NOMO-1 (cell line): ENCODE results near the gene CDC42EP4.

ENCODE experiments used
- DNase-seq, 2 experiments: peaks; one replicate each; lab custom pipeline; 2025; ENCODE audit not compliant: unreplicated experiment in 2 of 2; lab: John Stamatoyannopoulos, UW

CDC42EP4 gene

DNA sequence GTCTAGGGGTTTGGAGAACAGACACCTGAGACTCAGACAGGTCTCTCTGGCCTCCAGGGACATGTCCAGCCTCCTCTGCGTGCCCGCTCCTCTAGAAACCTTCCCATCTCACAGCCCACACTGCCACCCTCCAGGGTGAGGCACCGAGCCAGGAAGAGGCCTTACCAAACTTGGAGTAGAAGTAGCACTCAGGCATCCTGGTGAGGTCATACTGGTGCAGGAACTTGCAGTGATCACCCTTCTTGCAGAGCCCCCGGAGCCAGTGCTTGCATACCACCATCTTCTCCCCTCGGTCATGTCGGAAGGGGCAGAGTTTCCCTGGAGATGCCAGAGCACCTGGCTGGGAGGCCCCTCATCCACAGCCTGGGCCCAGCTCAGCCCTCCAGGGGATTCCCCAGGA is 54.3 kb downstream of the CDC42EP4 start:
- DNase-seq: no peak

DNA sequence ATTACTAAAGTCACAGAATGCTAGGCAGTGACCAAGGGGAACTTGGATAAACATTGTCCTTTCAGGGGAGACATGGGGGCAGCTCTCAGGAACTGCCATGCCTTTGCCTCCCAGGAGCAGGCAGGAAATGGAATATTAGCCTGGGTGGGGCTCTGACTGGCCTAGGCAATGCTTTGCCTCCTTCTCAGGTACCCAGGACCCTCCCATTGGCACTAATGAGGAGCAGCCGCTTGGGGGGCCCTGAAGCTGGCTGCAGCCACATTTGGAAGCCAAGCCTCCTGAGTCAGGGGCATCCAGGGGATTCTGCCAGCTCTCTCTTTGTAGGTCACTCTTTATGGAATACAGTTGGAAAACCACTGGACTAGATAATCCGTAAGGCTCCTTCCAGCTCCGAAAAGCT is 55.6 kb downstream of the CDC42EP4 start:
- no peak for DNase-seq

DNA sequence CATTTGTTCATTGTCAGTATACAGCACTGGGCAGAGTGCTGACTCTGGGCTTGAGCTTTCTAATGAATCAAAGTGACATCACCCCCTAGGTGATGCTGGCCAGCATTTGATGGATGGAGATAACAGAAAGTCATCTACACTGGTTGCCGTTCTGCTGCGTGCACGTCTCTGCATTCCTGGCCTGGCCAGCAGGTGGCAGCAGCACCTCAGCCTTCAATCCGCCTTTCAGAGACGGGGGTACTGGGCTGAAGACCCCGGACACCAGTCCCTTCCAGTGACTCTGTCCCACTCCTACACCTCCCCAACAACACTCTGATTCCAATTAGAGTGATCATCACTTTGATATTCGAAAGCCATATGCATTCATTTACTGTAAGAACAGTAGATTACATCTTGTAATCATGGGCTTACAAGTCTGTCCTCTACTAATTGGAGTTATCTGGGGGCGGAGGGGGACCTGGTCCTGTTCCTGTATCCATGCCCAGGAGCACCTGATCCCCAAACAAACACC is 56.1 kb downstream of the CDC42EP4 start:
- DNase-seq: peak; percentile 21 to 27

DNA sequence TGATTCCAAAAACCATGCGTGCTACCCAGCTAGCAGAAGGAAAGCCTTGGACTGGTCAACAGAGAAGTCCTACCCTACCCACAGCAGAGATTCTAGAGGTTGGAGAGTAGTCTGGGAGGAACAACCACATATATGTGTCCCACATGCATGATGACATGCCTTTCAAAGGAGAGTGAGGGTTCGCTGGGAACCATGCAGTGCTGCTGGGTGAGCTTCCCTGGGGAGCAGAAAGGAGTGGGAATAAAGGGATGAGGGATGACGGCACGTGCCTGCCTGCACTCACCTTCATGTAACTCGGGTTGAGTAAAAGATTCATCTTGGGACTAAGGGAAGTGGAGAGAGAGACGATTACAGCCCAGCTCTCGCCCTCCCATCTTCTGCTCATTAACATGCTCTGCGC is 59.9 kb downstream of the CDC42EP4 start:
- no peak for DNase-seq

DNA sequence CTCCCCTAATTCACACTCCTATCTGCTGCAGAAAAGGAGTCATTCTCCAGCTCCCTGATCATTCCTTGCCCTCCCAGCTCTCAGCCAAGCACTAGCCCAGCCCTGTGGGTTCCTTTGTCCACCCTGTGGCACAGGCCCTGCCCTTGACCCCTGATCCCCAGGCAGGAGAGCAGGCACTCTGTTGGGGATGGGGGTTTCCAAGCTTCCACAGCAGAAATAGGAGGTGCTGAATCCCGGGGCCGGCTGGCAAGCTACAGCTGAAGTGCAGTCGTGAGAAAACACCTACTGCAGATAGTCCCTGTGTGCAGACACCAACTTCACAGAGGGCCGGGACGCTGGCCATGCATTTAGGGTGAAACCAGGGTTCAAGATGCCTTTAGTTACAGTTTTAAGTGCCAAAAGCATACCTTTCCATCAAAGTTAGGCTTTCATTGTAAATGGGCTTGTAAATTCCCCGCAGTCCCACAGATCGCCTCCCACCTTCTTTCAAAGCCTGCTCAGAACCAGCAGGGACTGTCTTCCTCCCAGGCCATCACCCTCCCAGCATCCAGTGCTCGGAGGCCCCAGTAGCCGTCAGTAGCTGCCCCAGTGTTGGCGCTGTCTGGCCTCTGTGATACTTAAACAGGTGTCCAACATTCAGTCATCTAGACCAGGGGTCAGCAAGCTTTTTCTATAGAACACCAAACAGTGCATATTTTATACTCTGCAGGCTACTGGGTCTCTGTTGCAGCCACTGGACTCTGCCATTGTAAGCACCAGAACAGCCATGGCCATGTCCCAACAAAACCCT is 60.8 kb downstream of the CDC42EP4 start:
- DNase-seq: no peak

DNA sequence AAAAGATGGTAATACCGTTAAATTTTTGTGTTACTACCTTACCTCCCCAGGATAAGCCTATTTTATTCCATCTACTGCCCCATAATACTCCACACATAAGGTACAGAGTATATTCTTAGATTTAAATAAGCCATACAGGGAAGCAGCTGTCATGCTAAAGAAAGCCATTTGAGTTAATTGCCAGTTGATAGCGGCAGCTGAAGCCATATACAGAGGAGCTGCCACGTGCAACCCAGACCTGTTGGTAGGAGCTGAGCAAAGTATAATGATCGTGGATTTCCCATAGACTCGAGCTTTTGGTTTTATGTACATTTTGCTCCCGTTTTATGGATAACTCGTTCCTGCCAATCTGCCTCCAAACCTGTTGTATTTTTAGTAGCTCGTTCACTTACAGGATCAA is 62.1 kb downstream of the CDC42EP4 start:
- no peak for DNase-seq

DNA sequence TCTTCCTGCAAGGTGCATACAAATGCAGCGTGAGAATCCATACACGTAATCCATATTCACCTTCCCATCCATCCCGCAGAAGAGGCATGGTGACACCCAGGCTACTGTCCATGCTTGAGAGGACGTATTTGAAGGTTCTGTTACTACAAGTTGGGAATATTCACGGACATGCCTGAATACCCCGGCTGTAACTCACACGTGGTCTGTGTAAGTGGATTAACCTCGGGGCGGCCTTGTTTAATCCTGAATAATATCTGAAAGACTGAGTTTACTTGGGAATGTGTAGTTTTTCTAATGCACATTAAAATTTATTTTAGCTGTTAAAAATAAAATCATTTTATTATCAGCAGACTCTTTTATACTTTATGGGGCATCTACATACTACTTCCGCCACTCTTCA is 63.3 kb downstream of the CDC42EP4 start:
- no peak for DNase-seq

DNA sequence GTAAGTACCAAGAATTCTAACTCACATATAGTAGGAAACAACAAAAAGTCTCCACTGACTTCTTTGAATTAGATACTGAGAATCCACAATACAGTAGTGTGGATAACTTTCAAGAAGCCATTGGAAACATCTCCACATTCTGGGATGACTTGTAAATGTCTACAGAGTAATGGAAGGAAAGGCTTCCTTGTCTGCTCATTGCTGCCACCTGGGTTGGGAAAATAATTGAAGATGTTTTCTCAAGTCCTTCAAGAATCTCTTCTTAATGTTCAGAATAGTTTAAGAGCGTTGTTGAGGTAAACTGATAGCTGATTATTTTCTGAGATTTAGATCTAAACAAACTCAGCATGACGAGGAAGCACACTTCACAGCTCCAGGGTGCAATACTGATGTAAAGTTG is 64.1 kb downstream of the CDC42EP4 start:
- DNase-seq: no peak

DNA sequence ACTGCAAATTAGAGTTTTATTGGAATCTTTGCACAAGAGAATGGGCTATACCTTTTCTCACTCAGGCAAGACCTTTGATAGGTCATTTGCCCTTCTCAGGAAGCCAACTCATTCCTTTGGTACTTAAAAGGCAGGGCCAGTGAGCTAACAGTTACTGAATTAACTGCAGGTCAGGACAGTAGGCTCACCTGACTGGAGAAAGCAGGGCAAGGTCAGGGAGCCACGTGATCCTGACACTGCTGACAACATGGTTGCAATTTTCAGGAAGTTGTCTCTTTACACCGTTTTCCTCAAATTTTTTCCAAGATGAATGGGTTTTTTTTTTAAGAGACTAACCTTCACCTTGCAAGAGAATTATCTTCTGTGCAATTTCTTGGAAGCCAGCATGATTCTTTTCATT is 71.2 kb downstream of the CDC42EP4 start:
- DNase-seq: no peak

DNA sequence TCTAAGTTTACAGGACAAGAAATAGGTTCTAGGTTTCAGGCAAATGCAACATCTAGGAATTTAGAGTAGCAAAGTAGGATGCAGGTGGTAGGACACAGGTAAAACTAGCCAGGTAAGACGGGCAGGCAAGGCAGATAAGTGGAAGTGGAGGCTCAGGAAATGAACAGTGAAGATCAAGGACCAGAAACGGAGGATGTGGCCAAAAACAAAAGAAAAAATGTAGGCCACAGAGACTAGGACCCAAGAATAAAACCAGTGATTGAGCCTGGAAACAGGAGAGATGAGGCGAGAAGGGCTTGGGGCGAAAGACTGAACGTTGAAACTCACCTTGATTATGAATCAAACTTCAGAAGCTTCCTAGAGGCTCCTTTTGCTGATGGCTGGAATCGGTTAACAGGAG is 74.1 kb downstream of the CDC42EP4 start:
- DNase-seq: no peak

DNA sequence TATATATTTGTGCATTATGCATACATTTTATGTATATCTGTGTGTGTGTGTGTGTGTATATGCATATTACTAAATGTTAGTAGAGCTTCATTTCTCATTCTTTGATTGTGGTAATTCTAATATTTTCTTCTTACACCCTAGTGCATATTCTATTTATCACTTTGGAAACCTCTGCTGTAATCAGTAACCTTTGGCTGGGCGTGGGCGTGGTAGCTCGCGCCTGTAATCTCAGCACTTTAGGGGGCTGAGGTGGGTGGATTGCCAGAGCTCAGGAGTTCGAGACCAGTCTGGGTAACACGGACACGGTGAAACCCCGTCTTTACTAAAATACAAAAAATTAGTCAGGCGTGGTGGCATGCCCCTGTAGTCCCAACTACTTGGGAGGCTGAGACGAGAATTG is 77.1 kb downstream of the CDC42EP4 start:
- DNase-seq: no peak
